Measurements from ENCODE around the gene PRRG1.
A peak's percentile ranks its signal among the peaks of the same experiment; 100 is the strongest.
"Not testable (repeated sequence)": the region's sequence is repeated elsewhere in the genome, so short reads cannot be mapped to it uniquely, and the experiment has no call there.

Gene PRRG1

GRCh38 chrX:37349221-37350033 lies at the start of gene PRRG1:
TSS of gene PRRG1 (plus strand) at chrX:37349364. CDS start at chrX:37406250, 56,886 bp downstream.
- DNase-seq = peak; percentile 46 to 88 (median 74)

GRCh38 chrX:37302569-37302968 lies 46.6 kb upstream of the PRRG1 start:
- DNase-seq = peak in 1 of 3 experiments; percentile 37

GRCh38 chrX:37305238-37305637 lies 43.9 kb upstream of the PRRG1 start:
- not testable (repeated sequence) for DNase-seq

- no peak for DNase-seq
Observed at GRCh38 chrX:37314531-37314930, 34.6 kb upstream of the PRRG1 start.

GRCh38 chrX:37315511-37316248 lies 33.5 kb upstream of the PRRG1 start:
- no peak for DNase-seq

GRCh38 chrX:37320541-37321203 lies 28.5 kb upstream of the PRRG1 start:
- DNase-seq = no peak

- no peak for DNase-seq
Observed at GRCh38 chrX:37330642-37331041, 18.5 kb upstream of the PRRG1 start.

- no peak for DNase-seq
Observed at GRCh38 chrX:37331546-37331945, 17.6 kb upstream of the PRRG1 start.

GRCh38 chrX:37332055-37332454 lies 17.1 kb upstream of the PRRG1 start:
- no peak for DNase-seq

GRCh38 chrX:37332987-37333658 lies 16.0 kb upstream of the PRRG1 start:
- DNase-seq = no peak

GRCh38 chrX:37347420-37347819 lies 1.7 kb upstream of the PRRG1 start:
- DNase-seq = no peak

- DNase-seq = peak in 1 of 3 experiments; percentile 42
Observed at GRCh38 chrX:37348231-37348970, 763 bp upstream of the PRRG1 start.

GRCh38 chrX:37348971-37349220 lies 268 bp upstream of the PRRG1 start:
- peak in 1 of 3 experiments; percentile 74 for DNase-seq

- peak in 1 of 3 experiments; percentile 40 for DNase-seq
Observed at GRCh38 chrX:37350034-37350365, 836 bp downstream of the PRRG1 start.

- DNase-seq = no peak
Observed at GRCh38 chrX:37353646-37354045, 4.5 kb downstream of the PRRG1 start.

GRCh38 chrX:37357436-37357835 lies 8.3 kb downstream of the PRRG1 start:
- no peak for DNase-seq

GRCh38 chrX:37361596-37361995 lies 12.4 kb downstream of the PRRG1 start:
- DNase-seq = no peak

GRCh38 chrX:37364666-37365065 lies 15.5 kb downstream of the PRRG1 start:
- no peak for DNase-seq

- DNase-seq = no peak
Observed at GRCh38 chrX:37367946-37368345, 18.8 kb downstream of the PRRG1 start.

- no peak for DNase-seq
Observed at GRCh38 chrX:37370499-37371141, 21.5 kb downstream of the PRRG1 start.

GRCh38 chrX:37371578-37371991 lies 22.4 kb downstream of the PRRG1 start:
- no peak for DNase-seq

- DNase-seq = no peak
Observed at GRCh38 chrX:37378404-37378803, 29.2 kb downstream of the PRRG1 start.

All from NCI-H1417 (cell line).